Prostate gland (tissue), 2 donors: ENCODE data around the gene PF4V1. TPM values are rescaled to one million over a fixed set of nuclear protein-coding genes. Genes with fewer than 3 reads are reported as not detected.
A peak's percentile ranks its signal among the peaks of the same experiment; 100 is the strongest.

Experiments used
- DNase-seq: peaks from one replicate; pipeline ENCODE4 v3.0.0-alpha.2; 2019; ENCODE audit warnings: low spot score
- H3K27ac ChIP-seq, 2 donors: fragments of 200-600 bp; sonication (generic); 2 replicates each; pipeline ENCODE4 v1.5.1; 2017 to 2019
- H3K27me3 ChIP-seq: fragments of 200-600 bp; sonication (generic); replicated peaks from 2 replicates; pipeline ENCODE4 v1.5.1; 2019; ENCODE audit not compliant: insufficient read depth
- H3K36me3 ChIP-seq, 2 donors: fragments of 200-600 bp; sonication (generic); 1 replicate in 1 of 2; 2 replicates in 1 of 2; pipeline versions ENCODE4 v1.5.1 to v1.8.1; 2017 to 2019
- H3K4me1 ChIP-seq: fragments of 200-600 bp; sonication (generic); replicated peaks from 2 replicates; pipeline ENCODE4 v1.5.1; 2019
- H3K4me3 ChIP-seq, 2 donors: fragments of 200-600 bp; sonication (generic); 2 replicates each; pipeline ENCODE4 v1.5.1; 2017 to 2019
- H3K9me3 ChIP-seq: fragments of 200-600 bp; sonication (generic); 2 replicates; pipeline ENCODE4 v1.5.1; 2017
- CTCF ChIP-seq, 4 experiments: fragments of 200-600 bp in 2 of 4; fragments of 450-650 bp in 2 of 4; sonication (generic) in 2 of 4; IDR thresholded peaks; 1 replicate in 3 of 4; 2 replicates in 1 of 4; pipeline ENCODE4 v1.5.1; 2016 to 2019; ENCODE audit warnings: antibody characterized with exemption in 4 of 4, mild to moderate bottlenecking in 2 of 4, moderate library complexity in 2 of 4
- POLR2A ChIP-seq: fragments of 450-650 bp; IDR thresholded peaks from one replicate; pipeline ENCODE4 v1.6.1; 2016; ENCODE audit warnings: antibody characterized with exemption, mild to moderate bottlenecking
- POLR2AphosphoS5 ChIP-seq: sonication (generic); formaldehyde crosslinking; IDR thresholded peaks from one replicate; pipeline ENCODE4 v1.6.1; 2017; ENCODE audit warnings: antibody characterized with exemption
- WGBS: methylation state at CpG from one replicate; pipeline ENCODE4 v1.1.5; 2018; 5-methylcytosine and 5-hydroxymethylcytosine counted together
- intact Hi-C: fragments of 100-400 bp; cut with DNase I; formaldehyde crosslinking; loops from one replicate; pipeline ENCODE4 v1.14.2; 2022
- total RNA-seq, 2 donors: library from RNA; depleted of rRNA; stranded (reverse); fragments of >200 nt; gene quantifications; one replicate each; pipeline ENCODE4 v1.1.0, GENCODE V29; 2016

Gene PF4V1
- total RNA-seq, 2 donors from 2014 or later = not detected

- WGBS = 81% methylated on average over 4 of the region's 4 CpGs
- no peak overlapping the region for H3K4me3 ChIP-seq
- DNase-seq = no peak
- intact Hi-C loops = loop anchor here (10.0 kb wide), 1 partner anchor 116 kb away; no protein-coding TSS in a partner anchor
- no peaks in the 10 kb centered on the region for H3K27me3 ChIP-seq
- H3K36me3 ChIP-seq = no peaks in the 10 kb centered on the region
- H3K9me3 ChIP-seq = no peaks in the 10 kb centered on the region
- no peak overlapping the region for H3K27ac ChIP-seq
- H3K4me1 ChIP-seq = no peaks in the 10 kb centered on the region
- no peak for TF ChIP-seq POLR2AphosphoS5
- TF ChIP-seq POLR2A = no peak
- TF ChIP-seq CTCF (IDR thresholded peaks at IDR 0.05) = no peak
These were observed 2.7 kb upstream of the PF4V1 start for GRCh38 chr4:73850261-73850970.

GRCh38 chr4:73851293-73851692, 1.8 kb upstream of the PF4V1 start:
- intact Hi-C loops = loop anchor here (10.0 kb wide), 1 partner anchor 116 kb away; no protein-coding TSS in a partner anchor
- no peak for TF ChIP-seq POLR2A
- TF ChIP-seq POLR2AphosphoS5 = no peak
- Histone ChIP-seq H3K27me3 (no peaks in the 10 kb centered on the region), H3K36me3 (no peaks in the 10 kb centered on the region), H3K27ac (no peak overlapping the region), H3K9me3 (no peaks in the 10 kb centered on the region), H3K4me1 (no peaks in the 10 kb centered on the region), H3K4me3 (no peak overlapping the region)
- no peak for DNase-seq
- 86% methylated on average over 1 of the region's 1 CpG for WGBS

- H3K9me3 ChIP-seq = no peaks in the 10 kb centered on the region
- no peak overlapping the region for H3K27ac ChIP-seq
- H3K27me3 ChIP-seq = no peaks in the 10 kb centered on the region
- TF ChIP-seq CTCF (IDR thresholded peaks at IDR 0.05) (no peak), POLR2A (no peak), POLR2AphosphoS5 (no peak)
- H3K4me1 ChIP-seq = no peaks in the 10 kb centered on the region
- no peak for DNase-seq
- H3K36me3 ChIP-seq = no peaks in the 10 kb centered on the region
- intact Hi-C loops = loop anchor here (10.0 kb wide), 1 partner anchor 118 kb away; no protein-coding TSS in a partner anchor
- H3K4me3 ChIP-seq = no peak overlapping the region
These were observed 325 bp upstream of the PF4V1 start for GRCh38 chr4:73852771-73853170.

- no peak for TF ChIP-seq POLR2A
- TF ChIP-seq CTCF (IDR thresholded peaks at IDR 0.05) = no peak
- no peak for TF ChIP-seq POLR2AphosphoS5
- Histone ChIP-seq H3K27ac (no peak overlapping the region), H3K4me3 (peak overlapping the region in 1 of 2 donors; percentile 15), H3K4me1 (no peaks in the 10 kb centered on the region), H3K36me3 (no peaks in the 10 kb centered on the region), H3K9me3 (no peaks in the 10 kb centered on the region), H3K27me3 (no peaks in the 10 kb centered on the region)
- WGBS = 33% methylated on average over 8 of the region's 8 CpGs
- intact Hi-C loops = loop anchor here (10.0 kb wide), 1 partner anchor 119 kb away; no protein-coding TSS in a partner anchor
- DNase-seq = no peak
These were observed 800 bp downstream of the PF4V1 start for GRCh38 chr4:73853718-73854473.

GRCh38 chr4:73855406-73855805, 2.3 kb downstream of the PF4V1 start:
- Histone ChIP-seq H3K4me3 (no peak overlapping the region), H3K36me3 (no peaks in the 10 kb centered on the region), H3K27me3 (no peaks in the 10 kb centered on the region), H3K9me3 (no peaks in the 10 kb centered on the region), H3K4me1 (no peaks in the 10 kb centered on the region), H3K27ac (no peak overlapping the region)
- WGBS = 64% methylated on average over 4 of the region's 4 CpGs
- intact Hi-C loops = loop anchor here (10.0 kb wide), 1 partner anchor 121 kb away; no protein-coding TSS in a partner anchor
- TF ChIP-seq POLR2AphosphoS5 (no peak), CTCF (IDR thresholded peaks at IDR 0.05) (no peak), POLR2A (no peak)
- no peak for DNase-seq
